ENCODE results near the gene CIB2. TPM values are rescaled to one million over a fixed set of nuclear protein-coding genes. Genes with fewer than 3 reads are reported as not detected.

The CIB2 gene
- total RNA-seq, 2 experiments from 2014 or later = 0.82 to 1.7 TPM

DNA sequence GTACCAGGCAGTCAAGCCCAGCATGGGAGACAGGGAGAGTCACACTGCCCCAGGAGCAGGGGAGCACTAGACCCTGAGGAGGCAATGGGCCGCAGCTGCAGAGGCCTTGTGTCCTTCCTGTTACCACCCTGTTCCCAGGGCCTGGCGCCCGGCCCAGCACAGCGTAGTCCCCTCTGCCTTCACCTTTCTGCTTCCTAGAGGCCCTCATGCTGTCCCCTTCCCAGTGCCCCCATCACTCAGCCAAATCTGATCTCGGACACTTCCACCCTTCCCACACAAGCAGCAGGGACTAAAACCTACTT lies 46.8 kb downstream of the CIB2 start:
- DNase-seq (no peak), ATAC-seq (ENCODE audit: poor library complexity) (no peak)
- Histone ChIP-seq H3K4me3 (ENCODE audit: low read length) (no peak overlapping the region), H3K9me3 (ENCODE audit: control insufficient read depth in 1 of 2, insufficient read depth in 1 of 2, low read length in 2 of 2) (no peaks in the 10 kb centered on the region), H3K27ac (ENCODE audit: low read depth in 1 of 2, low read length in 2 of 2) (no peak overlapping the region), H3K27me3 (ENCODE audit: control insufficient read depth in 1 of 2, insufficient read depth in 2 of 2, low read length in 2 of 2) (no peaks in the 10 kb centered on the region), H3K4me1 (ENCODE audit: insufficient read depth, low read length) (peaks cover 10% of the 10 kb centered on the region), H3K36me3 (ENCODE audit: insufficient read depth, low read length) (no peaks in the 10 kb centered on the region)
- ChIA-PET CTCF (no interaction called here), POLR2A (no interaction called here)
- Mint-ChIP-seq H3K36me3 (ENCODE audit: low read depth) (no peaks in the 10 kb centered on the region), H3K4me3 (no peak overlapping the region), H3K27ac (no peak overlapping the region), H3K4me1 (ENCODE audit: low read depth) (no peaks in the 10 kb centered on the region), H3K9me3 (no peaks in the 10 kb centered on the region), H3K27me3 (no peaks in the 10 kb centered on the region)
- intact Hi-C loops (cut with DNase I, micrococcal nuclease) = no loop called here
- TF ChIP-seq, protein P1, sequence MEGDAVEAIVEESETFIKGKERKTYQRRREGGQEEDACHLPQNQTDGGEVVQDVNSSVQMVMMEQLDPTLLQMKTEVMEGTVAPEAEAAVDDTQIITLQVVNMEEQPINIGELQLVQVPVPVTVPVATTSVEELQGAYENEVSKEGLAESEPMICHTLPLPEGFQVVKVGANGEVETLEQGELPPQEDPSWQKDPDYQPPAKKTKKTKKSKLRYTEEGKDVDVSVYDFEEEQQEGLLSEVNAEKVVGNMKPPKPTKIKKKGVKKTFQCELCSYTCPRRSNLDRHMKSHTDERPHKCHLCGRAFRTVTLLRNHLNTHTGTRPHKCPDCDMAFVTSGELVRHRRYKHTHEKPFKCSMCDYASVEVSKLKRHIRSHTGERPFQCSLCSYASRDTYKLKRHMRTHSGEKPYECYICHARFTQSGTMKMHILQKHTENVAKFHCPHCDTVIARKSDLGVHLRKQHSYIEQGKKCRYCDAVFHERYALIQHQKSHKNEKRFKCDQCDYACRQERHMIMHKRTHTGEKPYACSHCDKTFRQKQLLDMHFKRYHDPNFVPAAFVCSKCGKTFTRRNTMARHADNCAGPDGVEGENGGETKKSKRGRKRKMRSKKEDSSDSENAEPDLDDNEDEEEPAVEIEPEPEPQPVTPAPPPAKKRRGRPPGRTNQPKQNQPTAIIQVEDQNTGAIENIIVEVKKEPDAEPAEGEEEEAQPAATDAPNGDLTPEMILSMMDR (IDR thresholded peaks at IDR 0.05) = no peak

DNA sequence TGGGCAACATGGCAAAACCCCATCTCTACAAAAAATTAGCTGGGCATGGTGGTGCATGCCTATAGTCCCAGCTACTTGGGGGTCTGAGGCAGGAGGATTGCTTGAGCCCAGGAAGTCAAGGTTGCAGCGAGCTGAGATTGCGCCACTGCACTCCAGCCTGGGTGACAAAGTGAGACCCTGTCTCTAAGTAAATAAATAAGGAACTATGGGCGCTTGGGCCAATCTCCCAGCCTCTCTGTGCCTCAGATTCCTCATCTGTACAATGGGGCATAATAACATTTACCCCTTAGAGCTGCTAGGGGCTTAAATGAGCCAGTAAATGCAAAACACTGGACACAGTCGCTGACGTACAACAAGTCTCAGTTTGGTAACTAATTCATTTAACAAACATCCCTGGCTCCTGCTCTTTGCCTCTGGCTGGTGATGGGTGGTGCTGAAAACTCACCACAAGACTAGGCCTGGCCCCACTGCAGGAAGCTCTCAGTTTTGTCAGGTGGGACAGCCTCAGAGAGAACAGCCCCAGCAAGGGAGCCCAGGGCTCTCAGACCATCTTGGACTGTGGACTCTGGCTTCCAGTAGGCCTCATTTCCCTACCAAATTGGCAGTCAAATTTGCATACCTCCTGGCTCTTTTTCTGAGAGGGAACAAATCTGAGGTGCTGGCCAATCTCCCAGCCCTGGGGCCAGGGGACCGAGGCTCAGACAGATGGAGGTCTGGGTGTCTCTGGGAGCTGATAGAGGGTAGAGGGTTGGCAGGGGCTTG lies 47.4 kb downstream of the CIB2 start:
- DNase-seq (no peak), ATAC-seq (ENCODE audit: poor library complexity) (no peak)
- Mint-ChIP-seq H3K36me3 (ENCODE audit: low read depth) (no peaks in the 10 kb centered on the region), H3K4me3 (no peak overlapping the region), H3K4me1 (ENCODE audit: low read depth) (no peaks in the 10 kb centered on the region), H3K27ac (no peak overlapping the region), H3K27me3 (no peaks in the 10 kb centered on the region), H3K9me3 (no peaks in the 10 kb centered on the region)
- no peak overlapping the region for H3K4me3 ChIP-seq (ENCODE audit: low read length)
- no peaks in the 10 kb centered on the region for H3K27me3 ChIP-seq (ENCODE audit: control insufficient read depth in 1 of 2, insufficient read depth in 2 of 2, low read length in 2 of 2)
- TF ChIP-seq, protein P1 (IDR thresholded peaks at IDR 0.05) = no peak
- CTCF ChIA-PET = interaction anchor here (2.5 kb wide), 1 partner anchor 24 kb away, joined by 6 read pairs; no protein-coding TSS in a partner anchor
- H3K27ac ChIP-seq (ENCODE audit: low read depth in 1 of 2, low read length in 2 of 2) = no peak overlapping the region
- POLR2A ChIA-PET = no interaction called here
- no peaks in the 10 kb centered on the region for H3K36me3 ChIP-seq (ENCODE audit: insufficient read depth, low read length)
- H3K9me3 ChIP-seq (ENCODE audit: control insufficient read depth in 1 of 2, insufficient read depth in 1 of 2, low read length in 2 of 2) = no peaks in the 10 kb centered on the region
- intact Hi-C loops (cut with DNase I, micrococcal nuclease) = no loop called here
- H3K4me1 ChIP-seq (ENCODE audit: insufficient read depth, low read length) = peaks cover 15% of the 10 kb centered on the region

DNA sequence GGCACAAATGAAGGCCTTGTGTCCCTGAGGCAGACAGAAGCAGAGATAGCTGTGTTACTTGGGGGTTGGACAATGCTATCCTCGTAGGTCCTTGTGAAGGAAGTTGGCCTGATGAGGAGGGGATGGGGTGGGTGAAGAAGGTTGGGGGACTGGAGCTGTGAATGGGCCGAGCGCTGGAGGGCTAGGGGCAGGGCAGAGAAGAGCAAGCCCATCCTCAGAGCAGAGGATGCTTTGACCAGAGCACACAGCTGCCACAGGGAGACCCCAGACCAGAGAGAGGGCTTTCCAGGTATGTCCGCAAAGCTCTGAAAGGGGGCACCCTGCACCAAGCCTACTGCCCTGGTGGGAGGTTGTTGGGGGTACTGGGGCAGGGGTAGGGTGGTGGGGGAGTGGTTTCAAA lies 48.1 kb downstream of the CIB2 start:
- intact Hi-C loops (cut with DNase I, micrococcal nuclease) = no loop called here
- ATAC-seq (ENCODE audit: poor library complexity) = no peak
- peaks cover 1% of the 10 kb centered on the region for H3K4me1 Mint-ChIP-seq (ENCODE audit: low read depth)
- POLR2A ChIA-PET = no interaction called here
- Histone ChIP-seq H3K9me3 (ENCODE audit: control insufficient read depth in 1 of 2, insufficient read depth in 1 of 2, low read length in 2 of 2) (no peaks in the 10 kb centered on the region), H3K4me3 (ENCODE audit: low read length) (no peak overlapping the region), H3K27me3 (ENCODE audit: control insufficient read depth in 1 of 2, insufficient read depth in 2 of 2, low read length in 2 of 2) (no peaks in the 10 kb centered on the region), H3K4me1 (ENCODE audit: insufficient read depth, low read length) (peaks cover 15% of the 10 kb centered on the region), H3K27ac (ENCODE audit: low read depth in 1 of 2, low read length in 2 of 2) (no peak overlapping the region), H3K36me3 (ENCODE audit: insufficient read depth, low read length) (no peaks in the 10 kb centered on the region)
- TF ChIP-seq, protein P1 (IDR thresholded peaks at IDR 0.05) = no peak
- peaks cover under 1% of the 10 kb centered on the region for H3K36me3 Mint-ChIP-seq (ENCODE audit: low read depth)
- no peak overlapping the region for H3K27ac Mint-ChIP-seq
- CTCF ChIA-PET = interaction anchor here (2.5 kb wide), 1 partner anchor 25 kb away, joined by 6 read pairs; no protein-coding TSS in a partner anchor
- DNase-seq = no peak
- H3K9me3 Mint-ChIP-seq = no peaks in the 10 kb centered on the region
- no peak overlapping the region for H3K4me3 Mint-ChIP-seq
- no peaks in the 10 kb centered on the region for H3K27me3 Mint-ChIP-seq
